Adrenal gland (tissue), 5 donors: ENCODE measurements around the gene AHI1.

Experiments
- POLR2A ChIP-seq, 2 donors: fragments of 450-650 bp; IDR thresholded peaks; one replicate each; pipeline ENCODE4 v1.6.1; 2017; ENCODE audit warnings: antibody characterized with exemption in 2 of 2, mild to moderate bottlenecking in 2 of 2, moderate library complexity in 1 of 2
- TF ChIP-seq, protein P1 (sequence below), 6 experiments: fragments of 450-650 bp in 4 of 6; fragments of 200-600 bp in 2 of 6; sonication (generic) in 1 of 6; IDR thresholded peaks; 1 replicate in 5 of 6; 2 replicates in 1 of 6; pipeline versions ENCODE4 v1.5.1 to v1.8.0; 2016 to 2021; ENCODE audit warnings: antibody characterized with exemption in 6 of 6, mild to moderate bottlenecking in 2 of 6, moderate library complexity in 1 of 6
- donor health status: DM: no; HTN: no; CAD: no.

DNA sequence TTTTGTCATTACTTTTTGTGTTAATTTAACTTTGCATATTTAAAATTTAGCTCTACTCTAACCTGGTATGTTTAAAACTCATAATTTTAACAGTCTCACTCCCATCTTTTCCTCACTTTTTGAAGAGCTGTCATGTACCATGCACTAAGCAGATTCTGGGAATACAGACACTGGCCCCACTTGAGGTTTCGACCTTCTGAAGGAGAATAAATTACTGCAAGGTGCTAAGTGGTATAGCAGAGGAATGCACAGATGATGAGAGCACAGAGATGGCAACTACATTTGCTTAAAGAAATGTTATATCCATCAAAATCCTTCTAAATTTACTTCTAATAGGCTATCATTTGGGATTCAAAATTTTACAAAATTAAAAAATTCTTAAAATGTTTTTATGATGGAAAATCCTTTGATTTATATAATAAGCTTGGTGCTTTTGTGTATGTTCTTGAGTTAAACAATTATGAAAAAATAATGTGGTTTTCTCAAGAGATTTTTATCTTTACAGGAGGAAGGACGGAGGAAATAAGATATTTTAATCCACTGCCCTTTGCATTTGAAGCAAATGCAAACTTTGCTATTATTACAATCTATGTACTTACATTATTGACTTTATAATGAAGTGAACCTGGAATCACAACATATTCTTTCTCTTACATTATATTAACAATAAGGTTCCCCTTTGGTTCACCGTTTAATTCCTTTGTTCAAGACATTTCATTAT lies 79.3 kb downstream of the AHI1 start:
- TF ChIP-seq, protein P1, sequence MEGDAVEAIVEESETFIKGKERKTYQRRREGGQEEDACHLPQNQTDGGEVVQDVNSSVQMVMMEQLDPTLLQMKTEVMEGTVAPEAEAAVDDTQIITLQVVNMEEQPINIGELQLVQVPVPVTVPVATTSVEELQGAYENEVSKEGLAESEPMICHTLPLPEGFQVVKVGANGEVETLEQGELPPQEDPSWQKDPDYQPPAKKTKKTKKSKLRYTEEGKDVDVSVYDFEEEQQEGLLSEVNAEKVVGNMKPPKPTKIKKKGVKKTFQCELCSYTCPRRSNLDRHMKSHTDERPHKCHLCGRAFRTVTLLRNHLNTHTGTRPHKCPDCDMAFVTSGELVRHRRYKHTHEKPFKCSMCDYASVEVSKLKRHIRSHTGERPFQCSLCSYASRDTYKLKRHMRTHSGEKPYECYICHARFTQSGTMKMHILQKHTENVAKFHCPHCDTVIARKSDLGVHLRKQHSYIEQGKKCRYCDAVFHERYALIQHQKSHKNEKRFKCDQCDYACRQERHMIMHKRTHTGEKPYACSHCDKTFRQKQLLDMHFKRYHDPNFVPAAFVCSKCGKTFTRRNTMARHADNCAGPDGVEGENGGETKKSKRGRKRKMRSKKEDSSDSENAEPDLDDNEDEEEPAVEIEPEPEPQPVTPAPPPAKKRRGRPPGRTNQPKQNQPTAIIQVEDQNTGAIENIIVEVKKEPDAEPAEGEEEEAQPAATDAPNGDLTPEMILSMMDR (IDR thresholded peaks at IDR 0.05) = no peak
- no peak for TF ChIP-seq POLR2A (IDR thresholded peaks at IDR 0.05)
